SJCRH30 (cell line): ENCODE results near the gene DNAAF1. TPM values are rescaled to one million over a fixed set of nuclear protein-coding genes. Genes with fewer than 3 reads are reported as not detected.

ENCODE experiments used
- DNase-seq, 2 experiments: peaks; one replicate each; pipeline ENCODE4 v3.0.0-alpha.2; 2015 to 2020
- H3K27ac ChIP-seq: fragments of 250-450 bp; sonication (Bioruptor Pico); 2 replicates; pipeline ENCODE4 v1.5.1; 2020; ENCODE audit warnings: mild to moderate bottlenecking, moderate library complexity
- H3K27me3 ChIP-seq: fragments of 250-450 bp; sonication (Bioruptor Pico); 2 replicates; pipeline ENCODE4 v1.5.1; 2020; ENCODE audit warnings: mild to moderate bottlenecking, moderate library complexity
- H3K36me3 ChIP-seq: fragments of 250-450 bp; sonication (Bioruptor Pico); 2 replicates; pipeline ENCODE4 v1.5.1; 2020; ENCODE audit warnings: mild to moderate bottlenecking, moderate library complexity
- H3K4me1 ChIP-seq: fragments of 250-450 bp; sonication (Bioruptor Pico); 2 replicates; pipeline ENCODE4 v1.5.1; 2020; ENCODE audit warnings: mild to moderate bottlenecking, moderate library complexity
- H3K4me3 ChIP-seq: fragments of 250-450 bp; sonication (Bioruptor Pico); 2 replicates; pipeline ENCODE4 v1.5.1; 2020; ENCODE audit warnings: mild to moderate bottlenecking, moderate library complexity
- H3K9me3 ChIP-seq: fragments of 250-450 bp; sonication (Bioruptor Pico); replicated peaks from 2 replicates; pipeline ENCODE4 v1.5.1; 2020; ENCODE audit warnings: mild to moderate bottlenecking, moderate library complexity
- total RNA-seq: library from RNA; depleted of rRNA; stranded (reverse); fragments of >200 nt; shearing (Covaris generic); gene quantifications from 2 replicates; pipeline ENCODE4 v1.2.3, GENCODE V29; 2014

The DNAAF1 gene
- total RNA-seq, 1 experiment from 2014 or later = 0.18 TPM

GRCh38 chr16:84138500-84138823 is 6.6 kb upstream of the DNAAF1 start:
- Histone ChIP-seq H3K4me3 (no peak overlapping the region), H3K9me3 (no peaks in the 10 kb centered on the region), H3K27ac (no peak overlapping the region), H3K27me3 (no peaks in the 10 kb centered on the region), H3K36me3 (no peaks in the 10 kb centered on the region), H3K4me1 (peaks cover 9% of the 10 kb centered on the region; the same call in 1 of the 2 replicates)
- DNase-seq = no peak

- peaks cover 9% of the 10 kb centered on the region; the same call in 1 of the 2 replicates for H3K4me1 ChIP-seq
- peak; percentile 32 to 61 for DNase-seq
These were observed 6.1 kb upstream of the DNAAF1 start for GRCh38 chr16:84138824-84139627.

DNA sequence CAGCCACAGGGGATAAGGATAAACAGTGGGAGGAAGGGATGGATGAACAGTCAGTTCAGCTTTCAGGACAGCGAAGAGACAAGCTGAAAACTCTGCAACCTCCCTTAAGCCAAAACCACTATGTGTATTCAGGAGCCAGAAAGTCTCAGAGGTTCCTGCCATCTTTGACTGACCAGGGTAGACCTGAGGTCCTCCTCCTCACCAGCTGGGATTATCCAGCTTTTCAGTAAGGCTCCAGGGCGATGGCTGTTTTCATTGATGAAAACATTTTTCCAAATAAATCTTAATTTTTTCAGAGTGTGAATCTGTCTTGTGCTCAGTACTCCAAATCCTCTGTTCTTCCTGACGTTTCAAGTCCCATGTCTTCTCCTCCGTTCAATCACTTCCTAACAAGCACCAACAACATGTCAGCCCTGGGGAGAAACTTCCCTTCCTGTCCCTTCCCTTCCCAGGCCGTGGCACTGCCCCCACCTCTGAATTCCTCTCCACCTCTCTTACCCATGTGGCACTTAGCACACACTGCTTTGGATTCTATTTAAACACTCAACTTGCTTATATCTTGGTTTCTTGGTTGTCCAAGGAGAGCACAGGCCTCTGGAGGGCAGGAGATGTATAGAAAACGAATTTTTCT is 5.4 kb upstream of the DNAAF1 start:
- H3K36me3 ChIP-seq = no peaks in the 10 kb centered on the region
- no peak overlapping the region for H3K27ac ChIP-seq
- H3K4me3 ChIP-seq = no peak overlapping the region
- H3K27me3 ChIP-seq = no peaks in the 10 kb centered on the region
- no peaks in the 10 kb centered on the region for H3K9me3 ChIP-seq
- DNase-seq = no peak
- peaks cover 9% of the 10 kb centered on the region; the same call in 1 of the 2 replicates for H3K4me1 ChIP-seq

More at GRCh38 chr16:84138824-84139627, 6.1 kb upstream of the DNAAF1 start:
- H3K36me3 ChIP-seq = no peaks in the 10 kb centered on the region
- no peak overlapping the region for H3K27ac ChIP-seq
- H3K9me3 ChIP-seq = no peaks in the 10 kb centered on the region
- H3K4me3 ChIP-seq = no peak overlapping the region
- H3K27me3 ChIP-seq = no peaks in the 10 kb centered on the region

GRCh38 chr16:84141143-84141670 is 3.9 kb upstream of the DNAAF1 start:
- no peak for DNase-seq
- Histone ChIP-seq H3K4me1 (peaks cover 9% of the 10 kb centered on the region; the same call in 1 of the 2 replicates), H3K9me3 (no peaks in the 10 kb centered on the region), H3K27me3 (no peaks in the 10 kb centered on the region), H3K4me3 (no peak overlapping the region), H3K27ac (no peak overlapping the region), H3K36me3 (no peaks in the 10 kb centered on the region)

DNA sequence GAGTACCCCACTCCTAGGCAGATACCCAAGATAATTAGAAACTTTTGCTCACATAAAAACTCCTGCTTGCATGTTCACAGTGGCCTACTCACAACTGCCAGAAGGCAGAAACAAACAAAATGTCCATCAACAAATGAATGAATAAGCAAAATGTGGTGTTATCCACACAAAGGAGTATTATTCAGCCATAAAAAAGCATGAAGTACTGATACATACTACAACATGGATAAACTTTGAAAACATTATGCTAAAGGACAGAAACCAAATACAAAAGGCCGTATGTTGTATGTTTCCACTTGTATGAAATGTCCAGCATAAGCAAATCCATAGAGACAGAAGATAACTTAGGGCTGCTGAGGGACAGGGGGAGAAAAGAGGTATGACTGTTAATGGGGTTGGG is 2.0 kb upstream of the DNAAF1 start:
- H3K4me1 ChIP-seq = peaks cover 9% of the 10 kb centered on the region; the same call in 1 of the 2 replicates
- no peak overlapping the region for H3K27ac ChIP-seq
- H3K9me3 ChIP-seq = no peaks in the 10 kb centered on the region
- no peak overlapping the region for H3K4me3 ChIP-seq
- no peak for DNase-seq
- H3K36me3 ChIP-seq = no peaks in the 10 kb centered on the region
- H3K27me3 ChIP-seq = no peaks in the 10 kb centered on the region

- Histone ChIP-seq H3K27ac (no peak overlapping the region), H3K9me3 (no peaks in the 10 kb centered on the region), H3K27me3 (no peaks in the 10 kb centered on the region), H3K36me3 (no peaks in the 10 kb centered on the region), H3K4me3 (peak overlapping the region; percentile 66), H3K4me1 (peaks cover 7% of the 10 kb centered on the region; the same call in 1 of the 2 replicates)
- no peak for DNase-seq
These were observed 1.3 kb upstream of the DNAAF1 start for GRCh38 chr16:84143784-84144199.

DNA sequence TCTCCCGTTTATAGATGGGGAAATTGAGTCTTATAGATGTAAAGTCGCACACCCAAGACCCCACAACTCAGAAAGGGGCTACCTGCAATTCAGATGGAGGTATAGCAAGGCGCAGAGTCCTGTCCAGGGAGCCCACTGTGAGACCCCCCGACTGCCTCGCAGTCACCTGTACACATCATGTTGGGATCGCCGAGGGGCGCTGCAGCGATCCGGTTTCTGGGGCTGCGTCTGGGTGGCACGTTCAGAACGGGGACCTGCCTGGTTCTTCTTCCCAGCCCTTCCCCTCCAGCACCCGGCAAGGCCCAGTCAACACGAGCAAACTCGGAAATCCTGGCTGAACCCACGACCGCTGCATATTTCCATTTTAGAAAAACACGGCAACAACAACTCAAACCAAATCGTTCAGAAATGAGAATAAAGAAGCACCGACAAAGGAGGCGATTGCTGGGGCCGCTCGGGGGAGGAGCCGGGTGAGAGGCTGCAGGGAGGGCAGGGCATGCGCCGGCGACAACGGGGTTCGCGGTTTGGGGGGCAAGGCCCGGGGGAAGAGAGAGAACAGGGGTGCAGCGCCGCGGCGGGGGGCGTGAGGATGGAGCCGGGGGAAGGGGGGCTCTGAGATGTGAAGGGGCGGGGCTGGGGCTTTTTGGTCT is 774 bp upstream of the DNAAF1 start:
- Histone ChIP-seq H3K4me3 (peak overlapping the region; percentile 66), H3K9me3 (no peaks in the 10 kb centered on the region), H3K4me1 (peaks cover 3% of the 10 kb centered on the region; the same call in 1 of the 2 replicates), H3K36me3 (no peaks in the 10 kb centered on the region), H3K27me3 (no peaks in the 10 kb centered on the region), H3K27ac (no peak overlapping the region; the same call in 1 of the 2 replicates)
- DNase-seq = peak; percentile 11

DNA sequence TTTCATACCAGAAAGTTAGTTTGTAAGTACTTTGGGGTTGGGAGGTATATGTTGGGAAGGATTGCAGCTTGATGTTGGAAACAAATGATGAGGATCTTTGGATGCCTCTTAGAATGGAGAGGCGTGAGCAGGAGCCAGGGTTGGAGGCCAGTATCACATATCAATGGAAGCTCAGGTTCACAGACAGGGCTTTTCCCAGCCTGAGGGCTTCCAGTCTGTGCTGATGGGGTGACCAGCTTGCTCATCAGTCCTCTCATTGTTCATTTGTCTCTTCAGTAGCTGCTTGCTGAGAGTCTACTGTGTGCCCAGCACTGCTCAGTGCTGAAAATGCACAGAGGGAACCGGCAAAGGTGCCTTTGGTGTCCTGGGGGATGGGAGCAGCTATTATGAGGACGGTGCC is 5.8 kb downstream of the DNAAF1 start:
- Histone ChIP-seq H3K27me3 (no peaks in the 10 kb centered on the region), H3K9me3 (no peaks in the 10 kb centered on the region), H3K27ac (no peak overlapping the region), H3K36me3 (no peaks in the 10 kb centered on the region), H3K4me1 (no peaks in the 10 kb centered on the region), H3K4me3 (no peak overlapping the region)
- DNase-seq = no peak

- no peak for DNase-seq
- H3K27ac ChIP-seq = no peak overlapping the region
- H3K9me3 ChIP-seq = no peaks in the 10 kb centered on the region
- H3K4me1 ChIP-seq = no peaks in the 10 kb centered on the region
- no peak overlapping the region for H3K4me3 ChIP-seq
- H3K36me3 ChIP-seq = no peaks in the 10 kb centered on the region
- no peaks in the 10 kb centered on the region for H3K27me3 ChIP-seq
These were observed 8.6 kb downstream of the DNAAF1 start for GRCh38 chr16:84153660-84154214.

GRCh38 chr16:84155226-84155625 is 10.1 kb downstream of the DNAAF1 start:
- Histone ChIP-seq H3K36me3 (no peaks in the 10 kb centered on the region), H3K4me3 (no peak overlapping the region), H3K27ac (no peak overlapping the region), H3K4me1 (no peaks in the 10 kb centered on the region), H3K9me3 (no peaks in the 10 kb centered on the region), H3K27me3 (peaks cover 3% of the 10 kb centered on the region; the same call in 1 of the 2 replicates)
- no peak for DNase-seq

- Histone ChIP-seq H3K4me1 (no peaks in the 10 kb centered on the region), H3K9me3 (no peaks in the 10 kb centered on the region), H3K36me3 (no peaks in the 10 kb centered on the region), H3K27ac (no peak overlapping the region), H3K4me3 (no peak overlapping the region), H3K27me3 (peaks cover 3% of the 10 kb centered on the region; the same call in 1 of the 2 replicates)
- no peak for DNase-seq
These were observed 10.7 kb downstream of the DNAAF1 start for GRCh38 chr16:84155771-84156170.

DNA sequence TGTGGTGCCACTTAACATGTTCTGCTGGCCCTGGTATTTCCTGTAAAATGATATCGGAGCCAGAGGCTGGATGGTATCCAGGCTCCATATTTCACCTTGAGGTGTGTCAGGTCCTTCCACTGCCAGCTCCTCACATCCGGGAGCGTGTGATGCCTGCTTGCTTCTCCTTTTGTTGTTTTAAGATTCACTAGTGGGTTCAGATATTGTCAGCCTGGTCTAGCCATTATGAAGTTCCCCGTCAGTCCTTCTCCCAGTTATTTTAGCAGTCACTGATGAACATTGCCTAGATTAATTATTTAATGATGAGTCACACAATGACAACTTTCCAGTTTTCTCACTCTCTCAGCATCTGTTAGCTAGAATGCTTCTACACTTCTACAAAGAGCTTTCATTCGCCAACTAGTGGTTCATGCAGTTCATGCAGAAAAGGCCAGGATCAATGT is 11.3 kb downstream of the DNAAF1 start:
- Histone ChIP-seq H3K4me1 (no peaks in the 10 kb centered on the region), H3K27ac (no peak overlapping the region), H3K9me3 (no peaks in the 10 kb centered on the region), H3K27me3 (peaks cover 3% of the 10 kb centered on the region; the same call in 1 of the 2 replicates), H3K4me3 (no peak overlapping the region), H3K36me3 (no peaks in the 10 kb centered on the region)
- DNase-seq = no peak

GRCh38 chr16:84159007-84159406 is 13.9 kb downstream of the DNAAF1 start:
- DNase-seq = no peak
- Histone ChIP-seq H3K27me3 (peaks cover 3% of the 10 kb centered on the region; the same call in 1 of the 2 replicates), H3K4me1 (no peaks in the 10 kb centered on the region), H3K9me3 (no peaks in the 10 kb centered on the region), H3K4me3 (no peak overlapping the region), H3K27ac (no peak overlapping the region), H3K36me3 (no peaks in the 10 kb centered on the region)

DNA sequence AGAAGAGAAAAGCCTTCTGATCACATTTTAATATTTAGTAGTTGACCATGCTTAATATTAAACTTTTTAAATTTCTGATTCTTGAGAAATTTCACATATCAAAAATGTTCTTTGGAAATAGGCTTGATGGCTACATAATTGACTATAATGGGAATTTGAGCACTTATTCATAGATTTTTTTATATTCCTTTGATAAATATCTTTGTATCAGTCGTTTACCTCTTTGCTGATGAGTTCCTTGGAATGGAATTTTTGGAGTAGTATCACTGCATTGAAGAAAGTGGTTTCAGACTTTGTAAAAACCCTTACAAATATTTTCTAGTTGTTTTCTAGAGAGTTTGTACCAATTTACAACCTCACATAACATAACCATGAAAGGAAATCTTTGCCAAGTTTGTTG is 14.7 kb downstream of the DNAAF1 start:
- H3K27me3 ChIP-seq = peaks cover 3% of the 10 kb centered on the region; the same call in 1 of the 2 replicates
- no peak for DNase-seq
- no peaks in the 10 kb centered on the region for H3K36me3 ChIP-seq
- H3K9me3 ChIP-seq = no peaks in the 10 kb centered on the region
- no peak overlapping the region for H3K4me3 ChIP-seq
- H3K27ac ChIP-seq = no peak overlapping the region
- H3K4me1 ChIP-seq = no peaks in the 10 kb centered on the region
